Mesodermal cell (in vitro differentiated cells): ENCODE results near the gene RNU2-63P. TPM values are rescaled to one million over a fixed set of nuclear protein-coding genes. Genes with fewer than 3 reads are reported as not detected.

Experiments used
- H3K27ac ChIP-seq: 2 replicates; pipeline ENCODE4 v1.7.0; 2013; ENCODE audit warnings: mild to moderate bottlenecking, low read depth, low read length, moderate library complexity; ENCODE audit not compliant: severe bottlenecking
- H3K36me3 ChIP-seq: 2 replicates; pipeline ENCODE4 v1.7.1; 2013; ENCODE audit warnings: mild to moderate bottlenecking, low read length, moderate library complexity; ENCODE audit not compliant: control insufficient read depth, insufficient read depth
- H3K4me1 ChIP-seq: one replicate; pipeline ENCODE4 v1.7.1; 2013; ENCODE audit warnings: mild to moderate bottlenecking, low read length; ENCODE audit not compliant: insufficient read depth, control insufficient read depth, poor library complexity, severe bottlenecking
- H3K4me3 ChIP-seq: 2 replicates; pipeline ENCODE4 v1.7.0; 2013; ENCODE audit warnings: low read length, control low read depth, mild to moderate bottlenecking; ENCODE audit not compliant: insufficient read depth, poor library complexity, severe bottlenecking; ENCODE audit errors: extremely low read depth
- H3K9me3 ChIP-seq: 2 replicates; pipeline ENCODE4 v1.7.1; 2013; ENCODE audit warnings: mild to moderate bottlenecking, low read length, moderate library complexity; ENCODE audit not compliant: control insufficient read depth
- WGBS, 2 experiments: methylation state at CpG; one replicate each; pipeline ENCODE4 v1.1.5; 2013; ENCODE audit warnings: missing lambda C conversion rate in 2 of 2; ENCODE audit not compliant: insufficient coverage in 2 of 2; 5-methylcytosine and 5-hydroxymethylcytosine counted together
- polyA plus RNA-seq, 2 experiments: library from polyadenylated mRNA; stranded (reverse); fragments of 50-300 nt; gene quantifications; one replicate each; pipeline ENCODE4 v1.2.3, GENCODE V29; 2013

Gene RNU2-63P
- polyA plus RNA-seq (2013, experiment 1 of 2) = 11.2 TPM
- polyA plus RNA-seq (2013, experiment 2 of 2) = 14.9 TPM

DNA sequence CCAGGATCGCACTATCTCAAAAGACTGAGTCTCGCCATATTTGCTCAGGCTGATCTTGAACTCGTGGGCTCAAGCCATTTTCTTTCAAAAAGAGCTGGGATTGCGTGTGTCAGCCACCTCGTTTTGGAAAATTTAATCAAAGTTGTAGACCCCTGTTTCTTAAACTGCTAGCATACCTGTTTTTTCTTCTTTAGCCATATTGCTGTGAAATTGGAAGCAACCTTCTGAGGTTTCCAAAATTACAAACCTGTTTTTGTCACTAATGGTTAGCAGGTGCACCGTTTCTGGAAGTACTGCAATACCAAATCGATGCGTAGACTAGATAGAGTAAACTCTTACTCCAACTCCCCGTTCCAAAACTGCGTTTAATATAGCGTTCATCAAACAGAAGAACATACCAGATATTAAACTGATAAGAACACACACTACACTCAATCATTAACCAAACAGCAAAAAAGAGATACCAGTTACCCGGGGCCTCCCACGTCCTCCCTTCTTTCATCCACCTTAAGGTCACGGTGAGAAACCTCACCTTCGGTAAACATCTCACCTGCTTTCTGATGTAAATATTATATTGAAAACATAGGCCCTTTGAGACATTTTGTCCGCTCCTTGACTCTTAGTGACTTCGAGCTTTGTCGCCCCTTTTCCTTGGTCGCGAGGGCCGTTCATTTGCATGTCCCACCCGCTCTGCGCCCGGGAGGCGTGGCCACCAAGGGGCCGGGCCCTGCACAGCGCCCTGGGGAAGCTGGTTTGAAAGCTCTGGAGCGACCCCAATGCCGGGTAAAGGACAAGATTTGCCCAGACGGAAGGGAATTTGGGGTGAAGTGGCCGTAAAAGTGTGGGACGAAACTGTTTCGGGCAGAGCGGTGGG is at the start of gene RNU2-63P:
TSS of gene RNU2-63P (minus strand) at position 462 of the 874 bp plus-strand sequence.
- 4 to 6% methylated on average over 24 of the region's 34 CpGs for WGBS, 2 experiments

DNA sequence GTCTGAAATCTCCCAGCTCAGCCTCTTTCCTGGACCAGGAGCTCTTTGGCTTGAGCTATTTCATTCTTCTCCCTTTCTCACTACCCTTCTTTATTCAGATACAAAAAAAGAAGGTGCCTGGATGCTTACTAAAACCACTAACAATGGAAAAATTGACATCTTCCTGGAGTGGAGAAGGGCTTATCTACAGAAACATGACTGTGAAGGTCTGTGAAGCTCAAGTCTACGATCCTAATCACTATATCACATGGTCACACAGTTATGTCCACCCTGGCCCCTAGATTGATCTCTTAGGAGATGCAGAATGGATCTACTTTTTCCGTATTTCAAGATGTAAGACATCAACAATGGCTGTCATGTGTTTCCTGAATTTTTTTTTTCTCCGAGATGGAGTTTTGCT is 44.9 kb upstream of the RNU2-63P start:
- 77 to 96% methylated on average over 3 of the region's 3 CpGs for WGBS, 2 experiments
- H3K4me1 ChIP-seq = peaks cover 5% of the 10 kb centered on the region
- H3K9me3 ChIP-seq = no peaks in the 10 kb centered on the region
- no peaks in the 10 kb centered on the region for H3K36me3 ChIP-seq
- no peak overlapping the region for H3K27ac ChIP-seq
- no peak overlapping the region for H3K4me3 ChIP-seq

More for the DNA sequence above, at the start of gene RNU2-63P:
- peak within 1 kb of the TSS; percentile 58 for H3K4me3 ChIP-seq
- H3K27ac ChIP-seq = peak within 1 kb of the TSS; percentile 99
- H3K9me3 ChIP-seq = no peaks in the 10 kb centered on the region
- H3K36me3 ChIP-seq = no peaks in the 10 kb centered on the region
- H3K4me1 ChIP-seq = peaks cover 6% of the 10 kb centered on the region

DNA sequence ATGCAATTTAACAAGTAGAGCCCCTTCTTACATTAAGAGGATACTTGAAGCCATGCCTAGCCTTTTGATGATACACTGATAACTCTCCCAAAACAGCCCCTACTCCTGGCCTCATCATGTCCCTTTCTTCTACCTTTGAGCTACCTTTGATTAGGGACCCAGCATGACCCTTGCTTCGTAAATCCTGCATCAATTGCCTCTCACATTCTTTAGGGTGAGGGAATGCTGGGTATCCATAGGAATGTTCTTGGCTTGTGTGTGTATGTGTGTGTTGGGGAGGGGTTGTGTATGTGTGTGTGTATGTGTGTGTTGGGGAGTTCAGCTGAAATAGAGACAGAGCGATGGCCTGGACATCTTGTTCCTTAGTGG is 44.5 kb upstream of the RNU2-63P start:
- peaks cover 2% of the 10 kb centered on the region for H3K4me1 ChIP-seq
- no peak overlapping the region for H3K4me3 ChIP-seq
- H3K9me3 ChIP-seq = no peaks in the 10 kb centered on the region
- H3K27ac ChIP-seq = no peak overlapping the region
- no peaks in the 10 kb centered on the region for H3K36me3 ChIP-seq
- no CpG with 5 or more reads among the region's 2 CpGs for WGBS, 2 experiments

DNA sequence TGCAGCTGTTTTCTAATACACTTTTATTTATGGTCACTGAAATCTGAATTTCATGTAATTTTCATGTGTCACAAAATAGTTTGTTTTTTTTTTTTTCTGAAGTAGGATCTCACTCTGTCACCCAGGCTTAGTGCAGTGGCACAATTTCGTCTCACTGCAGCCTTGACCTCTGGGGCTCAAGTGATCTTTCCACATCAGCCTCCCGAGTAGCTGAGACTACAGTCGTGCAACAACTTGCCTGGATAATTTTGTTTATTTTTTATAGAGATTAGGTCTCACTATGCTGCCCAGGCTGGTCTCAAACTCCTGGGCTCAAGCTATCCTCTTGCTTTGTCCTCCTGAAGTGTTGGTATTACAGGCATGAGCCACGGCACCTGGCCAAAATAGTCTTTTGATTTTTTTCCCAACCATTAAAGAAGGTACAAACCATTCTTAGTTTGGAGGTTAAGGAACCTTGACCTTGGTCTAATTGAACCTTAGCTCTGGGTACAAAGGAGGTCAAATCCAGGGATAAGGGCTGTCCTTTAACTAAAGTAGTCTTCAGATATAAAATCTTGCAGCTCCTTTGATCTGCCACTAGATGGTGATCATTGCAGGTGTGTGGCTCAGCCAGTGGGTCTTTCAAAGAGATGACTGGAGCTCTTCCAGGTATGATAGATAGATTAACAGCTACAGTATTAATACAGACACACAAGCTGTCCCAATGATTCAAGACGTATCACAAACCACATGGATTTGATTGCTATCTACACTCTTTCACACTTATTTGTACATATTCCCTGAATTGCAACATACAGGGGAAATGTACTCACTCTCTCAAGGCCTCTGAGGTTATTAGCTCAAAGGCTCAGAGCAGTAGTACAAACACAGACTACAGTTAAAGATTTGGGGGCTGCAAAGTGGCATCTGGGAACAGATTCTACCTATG is 43.9 kb upstream of the RNU2-63P start:
- Histone ChIP-seq H3K4me1 (no peaks in the 10 kb centered on the region), H3K9me3 (no peaks in the 10 kb centered on the region), H3K36me3 (no peaks in the 10 kb centered on the region), H3K27ac (no peak overlapping the region), H3K4me3 (no peak overlapping the region)
- WGBS, 2 experiments = 29 to 56% methylated on average over 1 to 4 of the region's 5 CpGs

DNA sequence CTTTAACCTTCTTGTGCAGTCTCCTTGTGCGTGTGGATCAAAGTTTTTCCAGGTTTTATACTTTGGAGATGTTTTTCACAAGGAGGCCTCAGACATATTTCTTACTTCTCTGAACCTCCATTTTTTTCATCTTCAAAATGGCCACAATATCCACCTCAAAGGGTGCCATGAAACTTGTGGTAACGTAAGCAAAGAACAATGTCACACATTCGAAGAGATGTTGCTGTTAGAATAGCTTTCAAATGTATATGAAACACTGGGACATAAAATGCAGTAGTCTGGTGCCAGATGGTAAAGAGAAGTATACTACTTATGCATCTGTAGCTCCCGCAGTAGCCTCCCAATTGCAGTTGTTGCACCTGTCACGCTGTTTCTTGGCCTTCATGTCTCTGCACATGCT is 41.8 kb upstream of the RNU2-63P start:
- Histone ChIP-seq H3K9me3 (no peaks in the 10 kb centered on the region), H3K27ac (no peak overlapping the region), H3K4me3 (no peak overlapping the region), H3K36me3 (peaks cover 10% of the 10 kb centered on the region), H3K4me1 (peaks cover 9% of the 10 kb centered on the region)
- WGBS, 2 experiments = 83 to 84% methylated on average over 3 of the region's 5 CpGs

DNA sequence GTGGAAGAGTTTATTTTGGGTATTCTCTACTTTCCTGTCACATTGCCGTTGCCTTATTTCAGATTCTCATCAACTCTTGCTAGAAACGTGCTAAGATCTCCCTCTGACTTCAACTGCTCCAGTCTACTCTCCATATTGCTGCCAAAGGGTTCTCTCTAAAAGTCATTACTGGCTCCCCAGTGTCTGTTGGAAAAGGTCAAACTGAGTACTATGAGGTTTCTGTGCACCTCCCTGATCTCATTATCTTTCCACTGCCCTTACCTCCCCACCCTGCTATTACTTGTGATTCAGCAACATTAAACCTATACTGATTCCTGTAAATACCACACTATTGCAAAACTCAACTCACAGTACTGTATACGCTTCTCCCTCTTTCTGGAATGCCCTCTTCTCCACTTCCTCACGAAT is 41.1 kb upstream of the RNU2-63P start:
- Histone ChIP-seq H3K4me1 (peaks cover 9% of the 10 kb centered on the region), H3K36me3 (peaks cover 14% of the 10 kb centered on the region), H3K9me3 (no peaks in the 10 kb centered on the region), H3K27ac (no peak overlapping the region), H3K4me3 (no peak overlapping the region)
- 74 to 100% methylated on average over 3 to 4 of the region's 4 CpGs for WGBS, 2 experiments

DNA sequence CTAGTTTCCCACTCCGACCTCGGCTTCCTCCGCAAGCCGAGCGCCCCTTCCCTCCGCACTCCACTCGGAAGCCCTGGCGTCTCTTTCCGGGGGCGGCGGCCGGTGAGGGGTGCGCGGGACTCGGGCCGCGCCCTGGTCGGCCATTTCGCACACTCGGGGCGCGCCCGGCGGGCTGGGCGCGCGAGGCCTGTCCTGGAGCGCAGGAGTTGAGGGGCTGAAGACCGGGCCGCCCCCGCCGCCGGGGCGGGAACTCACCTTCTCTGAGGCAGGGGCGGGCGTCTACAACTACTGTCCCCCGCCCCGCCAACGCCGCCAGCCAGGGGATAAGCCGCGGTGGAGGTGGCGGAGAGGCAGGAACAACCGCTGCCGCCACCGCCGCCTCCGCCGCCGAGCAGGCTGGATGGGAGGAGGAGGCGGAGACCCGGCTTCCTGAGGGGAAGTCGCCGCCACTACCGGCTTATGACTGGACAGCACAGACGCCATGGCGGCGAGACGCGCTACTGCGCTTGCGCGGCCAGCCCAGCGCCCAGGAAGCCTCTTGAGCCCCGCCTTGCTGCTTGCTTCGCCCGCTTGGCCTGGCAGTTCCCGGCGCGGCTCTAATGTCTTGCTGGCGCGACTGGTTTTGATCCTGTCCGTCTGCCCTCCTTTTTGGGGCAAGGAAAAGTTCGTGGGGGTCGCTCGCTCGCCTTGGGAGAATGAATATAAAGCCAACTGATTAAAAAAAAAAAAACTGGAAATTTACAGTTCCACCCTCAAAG is 39.2 kb upstream of the RNU2-63P start, which contains the start of gene KRCC1:
TSS of gene KRCC1 (minus strand) at position 413 of the 758 bp plus-strand sequence. CDS start 27,220 bp downstream, outside the sequence.
- peak within 1 kb of the TSS; percentile 86 for H3K27ac ChIP-seq
- WGBS, 2 experiments = 0% methylated on average over 34 to 44 of the region's 77 CpGs
- peaks cover 9% of the 10 kb centered on the region for H3K4me1 ChIP-seq
- H3K9me3 ChIP-seq = no peaks in the 10 kb centered on the region
- peak within 1 kb of the TSS; percentile 82 for H3K4me3 ChIP-seq
- peaks cover 25% of the 10 kb centered on the region for H3K36me3 ChIP-seq

DNA sequence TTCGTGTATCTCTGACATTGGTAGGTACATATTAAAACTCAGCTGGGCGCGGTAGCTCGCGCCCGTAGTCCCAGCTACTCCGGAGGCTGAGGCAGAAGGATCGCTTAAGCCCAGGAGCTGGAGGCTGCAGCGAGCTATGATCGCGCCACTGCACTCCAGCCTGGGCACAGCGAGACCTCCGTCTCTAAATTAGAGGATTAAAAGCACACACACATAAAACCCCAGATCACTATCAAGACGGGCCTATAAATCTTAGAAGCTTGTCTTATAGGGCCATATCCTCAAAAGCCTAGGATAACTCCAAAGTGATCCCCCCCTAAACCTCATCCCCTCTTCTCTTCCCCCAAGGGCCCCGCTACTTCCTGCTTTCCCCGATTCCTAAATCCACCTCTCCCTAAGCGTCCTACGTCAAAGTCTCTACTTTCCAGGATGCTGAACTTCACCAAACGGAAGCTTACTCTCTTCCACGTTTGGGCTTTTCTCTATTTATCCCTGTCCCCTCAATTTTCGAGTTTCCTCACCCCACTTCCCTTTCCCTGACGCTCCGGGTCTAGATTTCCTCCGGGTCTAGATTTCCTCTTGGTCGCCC is 38.5 kb upstream of the RNU2-63P start:
- 15 to 21% methylated on average over 25 of the region's 25 CpGs for WGBS, 2 experiments
- Histone ChIP-seq H3K36me3 (peaks cover 25% of the 10 kb centered on the region), H3K4me3 (peak overlapping the region; percentile 82), H3K9me3 (no peaks in the 10 kb centered on the region), H3K4me1 (peaks cover 9% of the 10 kb centered on the region), H3K27ac (peak overlapping the region; percentile 86)

DNA sequence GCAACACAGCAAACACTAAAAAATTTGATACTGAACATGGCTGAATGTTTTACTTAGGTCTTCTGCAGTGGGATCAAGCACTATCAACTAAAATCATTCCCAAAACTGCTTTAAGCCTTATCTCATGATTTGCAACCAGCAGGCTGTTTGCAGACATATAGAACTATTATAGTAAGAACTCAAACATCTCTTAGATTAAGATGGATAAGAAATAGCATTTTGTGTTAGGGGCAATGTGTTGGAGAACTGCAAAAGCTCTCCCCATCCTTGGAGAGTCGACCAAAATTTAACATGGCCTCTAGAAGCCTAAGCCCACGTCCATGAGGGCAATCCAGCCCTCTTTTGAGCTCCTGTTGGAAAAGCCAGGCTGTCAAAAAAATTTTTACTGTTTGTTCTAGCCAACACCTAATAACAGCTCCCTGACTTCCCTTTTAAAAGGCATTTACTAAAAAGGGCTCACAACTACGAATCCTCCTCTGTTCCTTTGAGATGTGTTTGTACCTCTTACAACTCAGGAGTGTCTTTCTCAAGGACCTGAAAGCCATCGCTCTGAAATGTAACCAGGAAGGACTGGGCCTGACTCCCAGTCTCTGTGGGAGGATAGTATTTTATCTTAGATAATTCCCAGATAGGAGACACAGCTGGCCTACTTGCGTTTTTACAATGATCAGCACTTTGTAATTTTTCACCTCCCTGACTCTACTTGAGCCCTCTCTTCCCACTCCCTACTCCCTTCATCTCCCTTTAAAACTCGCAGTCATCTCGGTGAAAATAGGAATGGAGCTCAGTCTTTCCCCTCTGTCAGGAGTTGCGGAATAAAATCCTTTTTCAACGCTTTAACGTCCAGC is 37.8 kb upstream of the RNU2-63P start:
- H3K27ac ChIP-seq = no peak overlapping the region
- 48 to 56% methylated on average over 7 to 8 of the region's 10 CpGs for WGBS, 2 experiments

More for the DNA sequence above, 37.8 kb upstream of the RNU2-63P start:
- H3K4me1 ChIP-seq = peaks cover 9% of the 10 kb centered on the region
- H3K9me3 ChIP-seq = no peaks in the 10 kb centered on the region
- peak overlapping the region; percentile 82 for H3K4me3 ChIP-seq
- H3K36me3 ChIP-seq = peaks cover 32% of the 10 kb centered on the region
